H1 (cell line): Measurements from ENCODE around the gene INTS1. TPM values are rescaled to one million over a fixed set of nuclear protein-coding genes. Genes with fewer than 3 reads are reported as not detected.

Source experiments
- CTCF ChIA-PET: fragments of 300-600 bp; sonication (Branson Sonifier 250); formaldehyde crosslinking; loops from one replicate; lab custom pipeline; 2021; ENCODE audit not compliant: partially characterized antibody; lab: Charles Lee
- POLR2A ChIA-PET: fragments of 300-600 bp; sonication (Branson Sonifier 250); formaldehyde crosslinking; loops from one replicate; lab custom pipeline; 2021; ENCODE audit warnings: inconsistent platforms; ENCODE audit not compliant: partially characterized antibody; lab: Charles Lee
- DNase-seq, 2 experiments: peaks; one replicate each; pipeline versions ENCODE4 v3.0.0 to v3.0.0-alpha.2; 2010 to 2022; ENCODE audit warnings: low spot score in 2 of 2, low read depth in 1 of 2, mixed read lengths in 1 of 2
- FAIRE-seq: peaks from 2 replicates; lab custom pipeline; 2011; peaks lifted over from hg19 to GRCh38; lab: Jason Lieb, UNC
- H2AFZ ChIP-seq: 2 replicates; pipeline ENCODE4 v1.8.1; 2012; ENCODE audit warnings: low read length, inconsistent platforms
- H2AK5ac ChIP-seq: 2 replicates; pipeline ENCODE4 v1.6.1; 2013; ENCODE audit warnings: low read depth, low read length
- H2BK120ac ChIP-seq: replicated peaks from 2 replicates; pipeline ENCODE3; 2013; ENCODE audit warnings: low read depth, low read length, inconsistent platforms
- H2BK12ac ChIP-seq: 2 replicates; pipeline ENCODE4 v1.6.1; 2013; ENCODE audit warnings: low read depth, low read length
- H2BK15ac ChIP-seq: 2 replicates; pipeline ENCODE4 v1.6.1; 2013; ENCODE audit warnings: low read length
- H2BK20ac ChIP-seq: 2 replicates; pipeline ENCODE4 v1.6.1; 2013; ENCODE audit warnings: low read length
- H2BK5ac ChIP-seq: 2 replicates; pipeline ENCODE4 v1.6.1; 2013; ENCODE audit warnings: low read depth, low read length
- H3K14ac ChIP-seq: 2 replicates; pipeline ENCODE4 v1.6.1; 2013; ENCODE audit warnings: inconsistent platforms; ENCODE audit not compliant: insufficient read length
- H3K18ac ChIP-seq: 2 replicates; pipeline ENCODE4 v1.6.1; 2013; ENCODE audit warnings: low read length; ENCODE audit errors: extremely low read depth
- H3K23ac ChIP-seq: 2 replicates; pipeline ENCODE4 v1.6.1; 2013; ENCODE audit warnings: inconsistent platforms; ENCODE audit not compliant: insufficient read length
- H3K23me2 ChIP-seq: 2 replicates; pipeline ENCODE4 v1.6.1; 2013; ENCODE audit warnings: low read depth, low read length
- H3K27ac ChIP-seq: 2 replicates; pipeline ENCODE4 v1.6.1; 2011; ENCODE audit warnings: low read depth, low read length, inconsistent platforms
- H3K27me3 ChIP-seq, 4 experiments: replicated peaks in 1 of 4; 1 replicate in 1 of 4; 2 replicates in 3 of 4; pipeline versions ENCODE4 v1.6.1 to v1.8.1; 2011 to 2013; ENCODE audit warnings: low read length in 3 of 4, mild to moderate bottlenecking in 3 of 4, inconsistent platforms in 2 of 4, mixed read lengths in 2 of 4, moderate library complexity in 1 of 4; ENCODE audit not compliant: control insufficient read depth in 3 of 4, insufficient read depth in 3 of 4; ENCODE audit errors: extremely low read depth in 1 of 4
- H3K36me3 ChIP-seq, 4 experiments: 2 replicates each; pipeline versions ENCODE4 v1.6.1 to v1.8.1; 2011 to 2013; ENCODE audit warnings: mild to moderate bottlenecking in 4 of 4, low read length in 3 of 4, moderate library complexity in 2 of 4, control low read depth in 1 of 4, inconsistent platforms in 1 of 4; ENCODE audit not compliant: insufficient read depth in 4 of 4, control insufficient read depth in 2 of 4
- H3K4ac ChIP-seq: replicated peaks from 2 replicates; pipeline ENCODE3; 2013; ENCODE audit warnings: low read length, low read depth, mixed read lengths, inconsistent platforms; ENCODE audit not compliant: insufficient read length
- H3K4me1 ChIP-seq, 4 experiments: replicated peaks in 1 of 4; 1 replicate in 1 of 4; 2 replicates in 3 of 4; pipeline versions ENCODE4 v1.6.1 to v1.8.1; 2011 to 2013; ENCODE audit warnings: low read length in 3 of 4, inconsistent platforms in 2 of 4, mixed read lengths in 1 of 4; ENCODE audit not compliant: insufficient read depth in 4 of 4, control insufficient read depth in 3 of 4
- H3K4me2 ChIP-seq, 2 experiments: 2 replicates each; pipeline versions ENCODE4 v1.6.1 to v1.8.1; 2011 to 2013; ENCODE audit warnings: low read depth in 2 of 2, low read length in 2 of 2, control low read depth in 1 of 2, inconsistent platforms in 1 of 2, mild to moderate bottlenecking in 1 of 2; ENCODE audit not compliant: insufficient read depth in 1 of 2
- H3K4me3 ChIP-seq, 4 experiments: fragments of 200-600, 300-600 bp in 1 of 4; sonication (generic), shearing (Covaris generic), sonication (Bioruptor Twin) in 1 of 4; 2 replicates each; pipeline versions ENCODE4 v1.5.1 to v1.8.1; 2011 to 2016; ENCODE audit warnings: low read length in 4 of 4, low read depth in 3 of 4, control low read depth in 2 of 4, inconsistent platforms in 2 of 4, mild to moderate bottlenecking in 2 of 4, mixed read lengths in 1 of 4, moderate library complexity in 1 of 4; ENCODE audit not compliant: insufficient read depth in 2 of 4; ENCODE audit errors: extremely low read depth in 1 of 4
- H3K56ac ChIP-seq: replicated peaks from 2 replicates; pipeline ENCODE3; 2013; ENCODE audit warnings: low read depth, mild to moderate bottlenecking, mixed read lengths, low read length, inconsistent platforms; ENCODE audit not compliant: insufficient read length
- H3K79me1 ChIP-seq: 2 replicates; pipeline ENCODE4 v1.6.1; 2013; ENCODE audit warnings: low read depth, low read length, control low read depth
- H3K79me2 ChIP-seq, 2 experiments: 2 replicates each; pipeline versions ENCODE4 v1.6.1 to v1.8.1; 2012 to 2013; ENCODE audit warnings: low read length in 2 of 2, mild to moderate bottlenecking in 2 of 2, inconsistent platforms in 1 of 2; ENCODE audit not compliant: insufficient read depth in 2 of 2, control insufficient read depth in 1 of 2
- H3K9ac ChIP-seq, 4 experiments: replicated peaks in 1 of 4; 1 replicate in 1 of 4; 2 replicates in 3 of 4; pipeline versions ENCODE4 v1.6.1 to v1.8.1; 2011 to 2013; ENCODE audit warnings: low read depth in 3 of 4, low read length in 3 of 4, control low read depth in 2 of 4, mild to moderate bottlenecking in 2 of 4, moderate library complexity in 2 of 4, inconsistent platforms in 1 of 4; ENCODE audit errors: extremely low read depth in 1 of 4
- H3K9me3 ChIP-seq, 2 experiments: 2 replicates each; pipeline versions ENCODE4 v1.6.1 to v1.8.1; 2012 to 2013; ENCODE audit warnings: mild to moderate bottlenecking in 2 of 2, moderate library complexity in 2 of 2, control low read depth in 1 of 2, inconsistent platforms in 1 of 2, low read depth in 1 of 2, low read length in 1 of 2, mixed read lengths in 1 of 2; ENCODE audit not compliant: insufficient read depth in 2 of 2
- H4K20me1 ChIP-seq, 2 experiments: replicated peaks in 1 of 2; 2 replicates each; pipeline versions ENCODE3 to v1.8.1; 2011 to 2013; ENCODE audit warnings: inconsistent platforms in 2 of 2, low read length in 2 of 2, mild to moderate bottlenecking in 1 of 2; ENCODE audit not compliant: insufficient read depth in 2 of 2, control insufficient read depth in 1 of 2
- H4K5ac ChIP-seq: 2 replicates; pipeline ENCODE4 v1.6.1; 2013; ENCODE audit warnings: low read length, low read depth, mixed read lengths, inconsistent platforms; ENCODE audit not compliant: insufficient read length
- H4K8ac ChIP-seq: 2 replicates; pipeline ENCODE4 v1.8.0; 2013; ENCODE audit warnings: mild to moderate bottlenecking, moderate library complexity, low read length, inconsistent platforms; ENCODE audit not compliant: insufficient read depth; ENCODE audit errors: extremely low read depth
- H4K91ac ChIP-seq: replicated peaks from 2 replicates; pipeline ENCODE3; 2013; ENCODE audit warnings: low read length, mixed read lengths, inconsistent platforms; ENCODE audit not compliant: insufficient read length
- BACH1 ChIP-seq: IDR thresholded peaks from 2 replicates; pipeline ENCODE4 v1.6.1; 2012; ENCODE audit warnings: low read length, improper control_type of control experiment
- CEBPB ChIP-seq: IDR thresholded peaks from 2 replicates; pipeline ENCODE4 v1.6.1; 2012; ENCODE audit warnings: low read depth, low read length
- CTCF ChIP-seq, 3 experiments: IDR thresholded peaks; 1 replicate in 2 of 3; 2 replicates in 1 of 3; pipeline versions ENCODE4 v1.5.1 to v1.6.1; 2011; ENCODE audit warnings: low read length in 3 of 3, mild to moderate bottlenecking in 3 of 3, inconsistent platforms in 2 of 3, low read depth in 1 of 3, moderate library complexity in 1 of 3; ENCODE audit not compliant: insufficient read depth in 1 of 3; ENCODE audit errors: control extremely low read depth in 1 of 3
- EGR1 ChIP-seq: IDR thresholded peaks from 2 replicates; pipeline ENCODE4 v1.6.1; 2011; ENCODE audit warnings: low read depth, low read length, borderline replicate concordance
- KDM1A ChIP-seq: fragments of 200-600, 300-600 bp; sonication (generic); IDR thresholded peaks from 2 replicates; pipeline ENCODE4 v1.7.1; 2016; ENCODE audit warnings: mild to moderate bottlenecking, low read length, borderline replicate concordance
- RBBP5 ChIP-seq: IDR thresholded peaks from 2 replicates; pipeline ENCODE4 v1.7.1; 2012; ENCODE audit warnings: low read depth, mild to moderate bottlenecking, inconsistent platforms, low read length, moderate library complexity, borderline replicate concordance
- RNF2 ChIP-seq: fragments of 200-900, 300-1000 bp; sonication (generic); IDR thresholded peaks from 2 replicates; pipeline ENCODE4 v1.7.1; 2016; ENCODE audit warnings: borderline replicate concordance, low read depth, mild to moderate bottlenecking, antibody characterized with exemption, low read length; ENCODE audit not compliant: poor library complexity, severe bottlenecking; ENCODE audit errors: missing control alignments
- SP1 ChIP-seq: IDR thresholded peaks from 2 replicates; pipeline ENCODE4 v1.6.1; 2011; ENCODE audit warnings: low read depth, low read length
- SP4 ChIP-seq: IDR thresholded peaks from 2 replicates; pipeline ENCODE4 v1.6.1; 2012; ENCODE audit warnings: low read length, inconsistent platforms
- whole genome bisulfite sequencing, 2 experiments: shearing (Covaris generic) in 1 of 2; methylation state at CpG; one replicate each; pipeline versions ENCODE4 v1.1.6 to v1.1.7; 2013 to 2015; ENCODE audit warnings: low lambda C conversion rate in 2 of 2, mixed read lengths in 2 of 2, inconsistent platforms in 1 of 2, low coverage in 1 of 2, missing lambda C conversion rate in 1 of 2; ENCODE audit not compliant: insufficient replicate concordance in 2 of 2, insufficient coverage in 1 of 2, insufficient read length in 1 of 2; ENCODE audit errors: extremely low coverage in 1 of 2, missing lambda C conversion rate in 1 of 2; 5-methylcytosine and 5-hydroxymethylcytosine counted together
- polyA plus RNA-seq, 7 experiments: library from polyadenylated mRNA; depleted of rRNA in 3 of 7; stranded (reverse) in 5 of 7; unstranded in 2 of 7; fragments of >200 nt in 5 of 7; fragments of 200-250 nt in 2 of 7; gene quantifications; 1 replicate in 5 of 7; 2 replicates in 1 of 7; 4 replicates in 1 of 7; pipeline versions ENCODE4 v1.2.1 to v1.2.3, GENCODE V29; 2011 to 2013; ENCODE audit warnings: missing spikeins in 2 of 7, mixed read lengths in 2 of 7
- total RNA-seq: library from RNA; stranded (reverse); fragmentation: NEBNext Ultra II Directional; extraction: Animal tissue kit (Norgen Biotek cat#: 25700); gene quantifications from 2 replicates; pipeline ENCODE4 v1.2.1, GENCODE V29; 2021

INTS1 gene
- total and polyA plus RNA-seq, 2 of the 8 experiments (the other 6 are each of a cell fraction or from before 2014, with no cell fraction given), result 76.9 to 104 TPM

GRCh38 chr7:1427064-1427657 lies 77.0 kb downstream of the INTS1 start:
- H2BK120ac ChIP-seq, result no peak overlapping the region
- no peak overlapping the region for H3K4me2 ChIP-seq
- no peak overlapping the region for H3K23ac ChIP-seq
- H2BK12ac ChIP-seq, result no peak overlapping the region
- no peak overlapping the region for H4K5ac ChIP-seq
- POLR2A ChIA-PET, result interaction anchor here (0.9 kb wide), 1 partner anchor 16 kb away, joined by 3 read pairs; no protein-coding TSS in a partner anchor
- H2AFZ ChIP-seq, result no peak overlapping the region
- H3K56ac ChIP-seq, result no peak overlapping the region
- no peaks in the 10 kb centered on the region for H3K79me2 ChIP-seq
- no peaks in the 10 kb centered on the region for H3K79me1 ChIP-seq
- no peak for FAIRE-seq
- H3K23me2 ChIP-seq, result no peaks in the 10 kb centered on the region
- no peaks in the 10 kb centered on the region for H4K20me1 ChIP-seq
- H3K14ac ChIP-seq, result no peak overlapping the region
- H4K91ac ChIP-seq, result no peak overlapping the region
- H4K8ac ChIP-seq, result no peak overlapping the region
- no peaks in the 10 kb centered on the region for H3K27me3 ChIP-seq
- DNase-seq, result no peak
- TF ChIP-seq BACH1, result no peak
- no peak for TF ChIP-seq RBBP5
- TF ChIP-seq CTCF (IDR thresholded peaks at IDR 0.05; ENCODE audit: control extremely low read depth in 1 of 3, insufficient read depth in 1 of 3, low read depth in 1 of 3, low read length in 3 of 3), result no peak
- TF ChIP-seq KDM1A, result no peak
- TF ChIP-seq RNF2, result no peak
- no peak for TF ChIP-seq CEBPB
- TF ChIP-seq SP1, result no peak
- TF ChIP-seq SP4, result no peak
- no peak for TF ChIP-seq EGR1
- no peak overlapping the region for H2BK20ac ChIP-seq
- H3K4ac ChIP-seq, result no peak overlapping the region
- no peak overlapping the region for H2BK15ac ChIP-seq
- no peak overlapping the region for H3K27ac ChIP-seq
- peaks cover 0 to 16% (median 6%) of the 10 kb centered on the region in 4 experiments; a peak in 5 of 7 replicates for H3K4me1 ChIP-seq
- WGBS, 2 experiments, result 95% methylated on average over 12 of the region's 13 CpGs; no CpG with 5 or more reads in 1 of the 2 experiments
- CTCF ChIA-PET, result interaction anchor here (0.6 to 3.1 kb wide), 6 partner anchors 11 to 243 kb away, joined by 3 to 9 read pairs (median 3); no protein-coding TSS in a partner anchor
- H3K4me3 ChIP-seq, result no peak overlapping the region
- H2BK5ac ChIP-seq, result no peak overlapping the region
- no peak overlapping the region for H3K9ac ChIP-seq
- H3K18ac ChIP-seq, result no peak overlapping the region
- H3K36me3 ChIP-seq, result no peaks in the 10 kb centered on the region
- no peaks in the 10 kb centered on the region for H3K9me3 ChIP-seq
- no peak overlapping the region for H2AK5ac ChIP-seq
